H9 (cell line): Measurements from ENCODE around the gene EHD1. TPM values are rescaled to one million over a fixed set of nuclear protein-coding genes. Genes with fewer than 3 reads are reported as not detected.
A peak's percentile ranks its signal among the peaks of the same experiment; 100 is the strongest.

Experiments used
- DNase-seq: peaks from one replicate; pipeline ENCODE4 v3.0.0-alpha.2; 2017
- H2AFZ ChIP-seq: one replicate; pipeline ENCODE4 v1.6.1; 2013; ENCODE audit warnings: mild to moderate bottlenecking, low read length, control low read depth, moderate library complexity
- H2AK5ac ChIP-seq: 2 replicates; pipeline ENCODE4 v1.6.1; 2013; ENCODE audit warnings: low read length, control low read depth, mixed read lengths; ENCODE audit not compliant: insufficient read length
- H2BK120ac ChIP-seq: one replicate; pipeline ENCODE4 v1.6.1; 2013; ENCODE audit warnings: low read depth, mild to moderate bottlenecking, low read length, control low read depth, inconsistent platforms; ENCODE audit not compliant: poor library complexity, severe bottlenecking
- H2BK12ac ChIP-seq: 2 replicates; pipeline ENCODE4 v1.6.1; 2013; ENCODE audit warnings: low read length, control low read depth, mixed read lengths, low read depth; ENCODE audit not compliant: insufficient read length
- H2BK15ac ChIP-seq: 2 replicates; pipeline ENCODE4 v1.6.1; 2013; ENCODE audit warnings: low read depth, low read length, control low read depth
- H2BK20ac ChIP-seq: one replicate; pipeline ENCODE4 v1.6.1; 2013; ENCODE audit warnings: low read depth, mild to moderate bottlenecking, low read length, control low read depth, inconsistent platforms; ENCODE audit not compliant: poor library complexity, severe bottlenecking
- H2BK5ac ChIP-seq: 2 replicates; pipeline ENCODE4 v1.6.1; 2013; ENCODE audit warnings: low read length, control low read depth, mixed read lengths; ENCODE audit not compliant: insufficient read length
- H3K14ac ChIP-seq: 2 replicates; pipeline ENCODE4 v1.6.1; 2013; ENCODE audit warnings: low read length, control low read depth; ENCODE audit not compliant: insufficient read depth
- H3K18ac ChIP-seq: 2 replicates; pipeline ENCODE4 v1.6.1; 2013; ENCODE audit warnings: low read depth, mild to moderate bottlenecking, mixed read lengths, low read length, control low read depth; ENCODE audit not compliant: insufficient read length
- H3K23ac ChIP-seq: 2 replicates; pipeline ENCODE4 v1.6.1; 2013; ENCODE audit warnings: low read length, control low read depth, mixed read lengths, low read depth; ENCODE audit not compliant: insufficient read length
- H3K23me2 ChIP-seq: 2 replicates; pipeline ENCODE4 v1.6.1; 2013; ENCODE audit warnings: low read depth, mild to moderate bottlenecking, mixed read lengths, low read length, control low read depth; ENCODE audit not compliant: insufficient read length, poor library complexity, severe bottlenecking
- H3K27ac ChIP-seq: 2 replicates; pipeline ENCODE4 v1.5.1; 2013; ENCODE audit warnings: low read length, control low read depth, mixed read lengths, low read depth; ENCODE audit not compliant: insufficient read length
- H3K27me3 ChIP-seq: 2 replicates; pipeline ENCODE4 v1.6.1; 2013; ENCODE audit warnings: low read length, control low read depth, inconsistent platforms; ENCODE audit not compliant: insufficient read depth
- H3K4ac ChIP-seq: 2 replicates; pipeline ENCODE4 v1.6.1; 2013; ENCODE audit warnings: low read depth, mild to moderate bottlenecking, control low read depth, inconsistent platforms, low read length, moderate library complexity
- H3K4me1 ChIP-seq: 2 replicates; pipeline ENCODE4 v1.6.1; 2013; ENCODE audit warnings: low read length, control low read depth, inconsistent platforms; ENCODE audit not compliant: insufficient read depth
- H3K4me2 ChIP-seq: 2 replicates; pipeline ENCODE4 v1.6.1; 2013; ENCODE audit warnings: low read length, control low read depth, mixed read lengths; ENCODE audit not compliant: insufficient read length, insufficient read depth
- H3K56ac ChIP-seq: 2 replicates; pipeline ENCODE4 v1.6.1; 2013; ENCODE audit warnings: low read depth, mild to moderate bottlenecking, mixed read lengths, low read length, control low read depth; ENCODE audit not compliant: insufficient read length
- H3K79me1 ChIP-seq: 2 replicates; pipeline ENCODE4 v1.6.1; 2013; ENCODE audit warnings: low read depth, mild to moderate bottlenecking, moderate library complexity, low read length, control low read depth, inconsistent platforms; ENCODE audit not compliant: insufficient read depth, poor library complexity, severe bottlenecking
- H3K79me2 ChIP-seq: 2 replicates; pipeline ENCODE4 v1.6.1; 2013; ENCODE audit warnings: low read length, control low read depth, inconsistent platforms; ENCODE audit not compliant: insufficient read depth
- H3K9ac ChIP-seq: 2 replicates; pipeline ENCODE4 v1.6.1; 2013; ENCODE audit warnings: low read length, control low read depth, mixed read lengths; ENCODE audit not compliant: insufficient read length; ENCODE audit errors: extremely low read depth
- H3K9me3 ChIP-seq: one replicate; pipeline ENCODE4 v1.6.1; 2013; ENCODE audit warnings: low read depth, low read length, inconsistent platforms; ENCODE audit not compliant: control insufficient read depth
- H3T11ph ChIP-seq: one replicate; pipeline ENCODE4 v1.6.1; 2013; ENCODE audit warnings: mild to moderate bottlenecking, low read length, control low read depth, inconsistent platforms
- H4K20me1 ChIP-seq: one replicate; pipeline ENCODE4 v1.6.1; 2013; ENCODE audit not compliant: control insufficient read depth, insufficient read length, insufficient read depth
- H4K5ac ChIP-seq: 2 replicates; pipeline ENCODE4 v1.6.1; 2013; ENCODE audit warnings: low read depth, mild to moderate bottlenecking, mixed read lengths, low read length, control low read depth; ENCODE audit not compliant: insufficient read length
- H4K8ac ChIP-seq: replicated peaks from 2 replicates; pipeline ENCODE4 v1.6.1; 2013; ENCODE audit warnings: low read length, control low read depth, mixed read lengths, low read depth; ENCODE audit not compliant: insufficient read length
- H4K91ac ChIP-seq: 2 replicates; pipeline ENCODE4 v1.6.1; 2013; ENCODE audit warnings: low read depth, mild to moderate bottlenecking, moderate library complexity, mixed read lengths, low read length, control low read depth; ENCODE audit not compliant: insufficient read length
- H3K27ac Mint-ChIP-seq, 3 experiments: 2 replicates in 2 of 3; 3 replicates in 1 of 3; pipeline ENCODE4 v1.8.0; 2020 to 2021; ENCODE audit warnings: mixed read lengths in 3 of 3, mild to moderate bottlenecking in 1 of 3, moderate library complexity in 1 of 3
- H3K27me3 Mint-ChIP-seq: 2 replicates; pipeline ENCODE4 v1.8.0; 2021; ENCODE audit warnings: low read depth, mild to moderate bottlenecking, moderate library complexity, mixed read lengths
- H3K36me3 Mint-ChIP-seq, 3 experiments: 2 replicates in 2 of 3; 3 replicates in 1 of 3; pipeline ENCODE4 v1.8.0; 2020 to 2021; ENCODE audit warnings: low read depth in 3 of 3, mixed read lengths in 3 of 3; ENCODE audit not compliant: insufficient read depth in 1 of 3
- H3K4me1 Mint-ChIP-seq, 2 experiments: 2 replicates each; pipeline ENCODE4 v1.8.0; 2020; ENCODE audit warnings: mixed read lengths in 2 of 2
- H3K4me3 Mint-ChIP-seq, 2 experiments: 2 replicates in 1 of 2; 3 replicates in 1 of 2; pipeline ENCODE4 v1.8.0; 2020 to 2021; ENCODE audit warnings: mild to moderate bottlenecking in 2 of 2, mixed read lengths in 2 of 2, moderate library complexity in 1 of 2
- H3K9me3 Mint-ChIP-seq, 2 experiments: 2 replicates in 1 of 2; 3 replicates in 1 of 2; pipeline ENCODE4 v1.8.0; 2020; ENCODE audit warnings: mild to moderate bottlenecking in 2 of 2, mixed read lengths in 2 of 2, moderate library complexity in 1 of 2
- WGBS: extraction: QIAGEN DNeasy Blood & Tissue Kit; methylation state at CpG from one replicate; pipeline ENCODE4 v1.1.7; 2013; ENCODE audit warnings: missing lambda C conversion rate, low lambda C conversion rate, mixed read lengths; ENCODE audit not compliant: insufficient read length; ENCODE audit errors: extremely low coverage; 5-methylcytosine and 5-hydroxymethylcytosine counted together
- long read RNA-seq: library from polyadenylated mRNA; unstranded; transcript quantifications from one replicate; pipeline ENCODE4 v2.0.0, GENCODE V29; 2020
- total RNA-seq: library from RNA; stranded (reverse); gene quantifications from 2 replicates; pipeline ENCODE4 v1.2.1, GENCODE V29; 2021
- TF ChIP-seq, protein P1 (sequence below): fragments of 200-600 bp; sonication (generic); conservative IDR thresholded peaks from 3 replicates; pipeline ENCODE4 v1.8.0; 2021; ENCODE audit warnings: antibody characterized with exemption, mild to moderate bottlenecking

EHD1 gene
- 29.1 and 31.0 TPM in 2 replicates for total RNA-seq
- long read RNA-seq, full-length matches to known transcripts = 181 of 190 reads
- long read RNA-seq, partial matches to known transcripts = 1 of 190 reads
- long read RNA-seq, other reads (novel, unspliced or antisense) = 8 of 190 reads

DNA sequence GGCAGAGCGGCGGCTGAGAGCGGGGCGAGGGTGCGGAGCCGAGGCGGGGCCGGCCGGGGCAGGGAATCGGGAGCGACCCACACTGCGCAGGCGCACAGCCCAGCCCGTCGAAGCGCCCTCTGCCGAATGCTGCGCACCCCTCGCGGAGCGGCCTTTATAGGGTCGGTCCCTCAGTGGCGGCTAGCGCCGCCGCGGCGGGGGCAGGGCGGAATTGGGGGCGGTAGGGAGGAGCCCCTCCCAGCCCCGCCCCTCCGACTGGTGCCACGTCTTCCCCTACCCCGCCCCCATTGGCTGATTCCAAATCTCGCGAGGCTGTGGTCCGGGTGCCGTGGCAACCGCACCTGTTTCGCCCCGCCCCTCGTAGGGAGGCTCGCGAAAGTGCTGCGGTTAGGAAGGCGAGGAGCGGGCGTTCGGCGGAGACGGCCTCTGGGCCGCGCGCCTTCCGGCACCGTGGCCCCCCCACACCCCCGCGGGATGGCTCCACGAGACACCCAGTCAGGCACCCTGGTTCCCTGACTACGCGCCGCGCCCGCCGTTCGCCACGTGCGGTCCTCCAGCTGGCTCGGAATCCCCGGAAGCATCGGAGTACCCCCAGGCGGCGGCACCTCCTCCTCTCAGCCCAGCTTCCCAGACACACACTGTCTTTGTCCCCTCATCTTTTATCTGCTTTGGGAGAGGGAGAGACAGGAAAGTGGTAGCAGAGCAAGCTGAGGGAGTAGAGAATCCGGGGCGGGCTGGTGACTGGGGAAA, at the start of gene EHD1:
Gene EHD1, minus strand, starts transcription at position 128 of the 750 bp plus-strand sequence. CDS start 157 bp downstream, outside the sequence.
- Histone ChIP-seq H3K9me3 (no peaks in the 10 kb centered on the region), H4K20me1 (no peaks in the 10 kb centered on the region), H3K23me2 (peaks cover 19% of the 10 kb centered on the region), H2AK5ac (no peak within 1 kb of the TSS), H4K5ac (no peak within 1 kb of the TSS), H3K4me1 (no peaks in the 10 kb centered on the region; the same call in 1 of the 2 replicates), H2BK12ac (no peak within 1 kb of the TSS), H3K4ac (no peak within 1 kb of the TSS), H4K8ac (no peak within 1 kb of the TSS), H3T11ph (no peak within 1 kb of the TSS), H3K9ac (peak within 1 kb of the TSS; percentile 66), H4K91ac (no peak within 1 kb of the TSS), H2BK120ac (no peak within 1 kb of the TSS), H3K56ac (no peak within 1 kb of the TSS), H2BK20ac (no peak within 1 kb of the TSS), H2BK15ac (no peak within 1 kb of the TSS), H3K23ac (no peak within 1 kb of the TSS), H3K79me2 (no peaks in the 10 kb centered on the region), H2AFZ (no peak within 1 kb of the TSS), H3K14ac (peak within 1 kb of the TSS; percentile 86), H3K79me1 (no peaks in the 10 kb centered on the region), H3K27me3 (no peaks in the 10 kb centered on the region), H3K18ac (peak within 1 kb of the TSS; percentile 83), H2BK5ac (no peak within 1 kb of the TSS), H3K27ac (no peak within 1 kb of the TSS), H3K4me2 (peak within 1 kb of the TSS; percentile 92)
- peak within 1 kb of the TSS; percentile 82 to 97 (median 95); a peak in 6 of 7 replicates for H3K27ac Mint-ChIP-seq
- H3K27me3 Mint-ChIP-seq = peaks cover 9% of the 10 kb centered on the region
- peak; percentile 98 for DNase-seq
- TF ChIP-seq, protein P1, sequence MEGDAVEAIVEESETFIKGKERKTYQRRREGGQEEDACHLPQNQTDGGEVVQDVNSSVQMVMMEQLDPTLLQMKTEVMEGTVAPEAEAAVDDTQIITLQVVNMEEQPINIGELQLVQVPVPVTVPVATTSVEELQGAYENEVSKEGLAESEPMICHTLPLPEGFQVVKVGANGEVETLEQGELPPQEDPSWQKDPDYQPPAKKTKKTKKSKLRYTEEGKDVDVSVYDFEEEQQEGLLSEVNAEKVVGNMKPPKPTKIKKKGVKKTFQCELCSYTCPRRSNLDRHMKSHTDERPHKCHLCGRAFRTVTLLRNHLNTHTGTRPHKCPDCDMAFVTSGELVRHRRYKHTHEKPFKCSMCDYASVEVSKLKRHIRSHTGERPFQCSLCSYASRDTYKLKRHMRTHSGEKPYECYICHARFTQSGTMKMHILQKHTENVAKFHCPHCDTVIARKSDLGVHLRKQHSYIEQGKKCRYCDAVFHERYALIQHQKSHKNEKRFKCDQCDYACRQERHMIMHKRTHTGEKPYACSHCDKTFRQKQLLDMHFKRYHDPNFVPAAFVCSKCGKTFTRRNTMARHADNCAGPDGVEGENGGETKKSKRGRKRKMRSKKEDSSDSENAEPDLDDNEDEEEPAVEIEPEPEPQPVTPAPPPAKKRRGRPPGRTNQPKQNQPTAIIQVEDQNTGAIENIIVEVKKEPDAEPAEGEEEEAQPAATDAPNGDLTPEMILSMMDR = peak; percentile 60
- no peaks in the 10 kb centered on the region; a peak in 1 of 5 replicates for H3K9me3 Mint-ChIP-seq
- WGBS = no CpG with 5 or more reads among the region's 75 CpGs
- H3K4me3 Mint-ChIP-seq = peak within 1 kb of the TSS; percentile 93 to 96
- peaks cover 23 to 26% of the 10 kb centered on the region in 2 experiments for H3K4me1 Mint-ChIP-seq
- peaks cover 2 to 8% (median 4%) of the 10 kb centered on the region in 3 experiments; a peak in 4 of 7 replicates for H3K36me3 Mint-ChIP-seq
